Caco-2 (cell line): Measurements from ENCODE around the gene ISOC2. TPM values are rescaled to one million over a fixed set of nuclear protein-coding genes. Genes with fewer than 3 reads are reported as not detected.

Experiments used
- BruUV-seq: library from RNA; stranded (reverse); fragments of 400-500 nt; replicated peaks from 2 replicates; lab custom pipeline; 2021; lab: Mats Ljungman, UMichigan
- CTCF ChIA-PET: fragments of 300-600 bp; sonication (Branson Sonifier 250); formaldehyde crosslinking; loops from one replicate; lab custom pipeline; 2022; ENCODE audit warnings: antibody characterized with exemption; lab: Charles Lee
- POLR2A ChIA-PET: fragments of 300-600 bp; sonication (Branson Sonifier 250); formaldehyde crosslinking; loops from one replicate; lab custom pipeline; 2022; ENCODE audit warnings: antibody characterized with exemption; lab: Charles Lee
- DNase-seq, 2 experiments: peaks; one replicate each; pipeline versions ENCODE4 v3.0.0 to v3.0.0-alpha.2; 2020 to 2022
- H3K27me3 ChIP-seq: replicated peaks from 2 replicates; pipeline ENCODE4 v1.6.0; 2011; ENCODE audit warnings: low read length; ENCODE audit not compliant: control insufficient read depth, insufficient read depth
- H3K36me3 ChIP-seq: 2 replicates; pipeline ENCODE4 v1.5.1; 2011; ENCODE audit warnings: low read length; ENCODE audit not compliant: control insufficient read depth, insufficient read depth
- H3K4me1 ChIP-seq: fragments of 250-450 bp; sonication (Bioruptor Pico); 2 replicates; pipeline ENCODE4 v1.5.1; 2020; ENCODE audit warnings: mild to moderate bottlenecking
- H3K4me3 ChIP-seq: 2 replicates; pipeline ENCODE4 v1.5.1; 2011; ENCODE audit warnings: low read depth, mild to moderate bottlenecking, control low read depth, low read length
- H3K9me3 ChIP-seq: fragments of 250-450 bp; sonication (Bioruptor Pico); 2 replicates; pipeline ENCODE4 v1.5.1; 2020; ENCODE audit warnings: mild to moderate bottlenecking, moderate library complexity
- H3K27ac Mint-ChIP-seq: one replicate; pipeline ENCODE4 v1.8.0; 2022; ENCODE audit warnings: mixed read lengths; ENCODE audit not compliant: unreplicated experiment
- H3K27me3 Mint-ChIP-seq: one replicate; pipeline ENCODE4 v1.8.0; 2022; ENCODE audit warnings: mixed read lengths; ENCODE audit not compliant: insufficient read depth, unreplicated experiment
- H3K36me3 Mint-ChIP-seq: one replicate; pipeline ENCODE4 v1.8.0; 2022; ENCODE audit warnings: mild to moderate bottlenecking, mixed read lengths; ENCODE audit not compliant: insufficient read depth, unreplicated experiment
- H3K4me1 Mint-ChIP-seq: one replicate; pipeline ENCODE4 v1.8.0; 2022; ENCODE audit warnings: low read depth, mixed read lengths; ENCODE audit not compliant: unreplicated experiment
- H3K4me3 Mint-ChIP-seq: one replicate; pipeline ENCODE4 v1.8.0; 2022; ENCODE audit warnings: mild to moderate bottlenecking, moderate library complexity, mixed read lengths; ENCODE audit not compliant: unreplicated experiment
- H3K9me3 Mint-ChIP-seq: one replicate; pipeline ENCODE4 v1.8.0; 2022; ENCODE audit warnings: mixed read lengths; ENCODE audit not compliant: unreplicated experiment
- CTCF ChIP-seq, 2 experiments: fragments of 200-600 bp in 1 of 2; IDR thresholded peaks; 1 replicate in 1 of 2; 2 replicates in 1 of 2; pipeline versions ENCODE4 v1.5.1 to v1.8.0; 2011 to 2022; ENCODE audit warnings: antibody characterized with exemption in 1 of 2, control low read depth in 1 of 2, inconsistent platforms in 1 of 2, low read depth in 1 of 2, low read length in 1 of 2, mild to moderate bottlenecking in 1 of 2, moderate library complexity in 1 of 2; ENCODE audit not compliant: insufficient read depth in 1 of 2, severe bottlenecking in 1 of 2, unreplicated experiment in 1 of 2
- intact Hi-C: fragments of 100-400 bp; cut with micrococcal nuclease; formaldehyde crosslinking; loops from one replicate; pipeline ENCODE4 v1.10.0; 2022; ENCODE audit not compliant: unreplicated experiment
- total RNA-seq: library from RNA; stranded (reverse); gene quantifications from 2 replicates; pipeline ENCODE4 v1.2.3, GENCODE V29; 2022

The ISOC2 gene
- total RNA-seq, 1 experiment from 2014 or later: 40.6 TPM

- H3K27ac Mint-ChIP-seq: no peak overlapping the region
- intact Hi-C loops: loop anchor here (5.0 to 10.0 kb wide), 2 partner anchors 98 to 130 kb away; partner anchors contain the start of gene UBE2S
- DNase-seq: no peak
- no peak overlapping the region for H3K4me3 Mint-ChIP-seq
- H3K9me3 Mint-ChIP-seq: peaks cover 18% of the 10 kb centered on the region
- POLR2A ChIA-PET: no interaction called here
- H3K4me3 ChIP-seq: no peak overlapping the region
- no peaks in the 10 kb centered on the region for H3K36me3 ChIP-seq
- H3K36me3 Mint-ChIP-seq: peaks cover 20% of the 10 kb centered on the region
- H3K4me1 ChIP-seq: peaks cover 8% of the 10 kb centered on the region; the same call in 1 of the 2 replicates
- no peak for TF ChIP-seq CTCF (IDR thresholded peaks at IDR 0.05; ENCODE audit: insufficient read depth in 1 of 2, low read depth in 1 of 2, low read length in 1 of 2, severe bottlenecking in 1 of 2, unreplicated experiment in 1 of 2)
- H3K27me3 ChIP-seq: no peaks in the 10 kb centered on the region
- H3K4me1 Mint-ChIP-seq: peaks cover 18% of the 10 kb centered on the region
- H3K9me3 ChIP-seq: peaks cover 8% of the 10 kb centered on the region; the same call in 1 of the 2 replicates
- TSS peak; percentile 46 for BruUV-seq
- CTCF ChIA-PET: interaction anchor here (2.8 kb wide), 1 partner anchor 35 kb away, joined by 35 read pairs; no protein-coding TSS in a partner anchor
- peaks cover 8% of the 10 kb centered on the region for H3K27me3 Mint-ChIP-seq
Measured at GRCh38 chr19:55502197-55502952, 40.9 kb upstream of the ISOC2 start.

- POLR2A ChIA-PET: no interaction called here
- peaks cover 18% of the 10 kb centered on the region for H3K9me3 Mint-ChIP-seq
- H3K27me3 ChIP-seq: no peaks in the 10 kb centered on the region
- no peak overlapping the region for H3K4me3 Mint-ChIP-seq
- BruUV-seq: no TSS peak
- H3K4me1 Mint-ChIP-seq: peaks cover 18% of the 10 kb centered on the region
- intact Hi-C loops: loop anchor here (5.0 to 10.0 kb wide), 2 partner anchors 96 to 132 kb away; partner anchors contain the start of gene UBE2S
- CTCF ChIA-PET: no interaction called here
- H3K9me3 ChIP-seq: peaks cover 4% of the 10 kb centered on the region; the same call in 1 of the 2 replicates
- DNase-seq: no peak
- H3K27me3 Mint-ChIP-seq: peaks cover 8% of the 10 kb centered on the region
- no peak for TF ChIP-seq CTCF (IDR thresholded peaks at IDR 0.05; ENCODE audit: insufficient read depth in 1 of 2, low read depth in 1 of 2, low read length in 1 of 2, severe bottlenecking in 1 of 2, unreplicated experiment in 1 of 2)
- H3K27ac Mint-ChIP-seq: no peak overlapping the region
- peaks cover 8% of the 10 kb centered on the region; the same call in 1 of the 2 replicates for H3K4me1 ChIP-seq
- H3K36me3 ChIP-seq: no peaks in the 10 kb centered on the region
- no peak overlapping the region for H3K4me3 ChIP-seq
- H3K36me3 Mint-ChIP-seq: peaks cover 20% of the 10 kb centered on the region
Measured at GRCh38 chr19:55500368-55500952, 39.0 kb upstream of the ISOC2 start.

- no peak overlapping the region for H3K4me3 ChIP-seq
- no peak for DNase-seq
- intact Hi-C loops: no loop called here
- peaks cover 5% of the 10 kb centered on the region for H3K4me1 ChIP-seq
- POLR2A ChIA-PET: no interaction called here
- H3K4me1 Mint-ChIP-seq: peaks cover 20% of the 10 kb centered on the region
- H3K27ac Mint-ChIP-seq: no peak overlapping the region
- no TSS peak for BruUV-seq
- H3K27me3 ChIP-seq: no peaks in the 10 kb centered on the region
- no peaks in the 10 kb centered on the region for H3K9me3 ChIP-seq
- peaks cover 21% of the 10 kb centered on the region for H3K36me3 Mint-ChIP-seq
- peaks cover 14% of the 10 kb centered on the region for H3K9me3 Mint-ChIP-seq
- H3K27me3 Mint-ChIP-seq: peaks cover 3% of the 10 kb centered on the region
- CTCF ChIA-PET: interaction anchor here (1.2 kb wide), 1 partner anchor 108 kb away, joined by 6 read pairs; the partner anchor contains the start of gene ZNF865
- no peak for TF ChIP-seq CTCF (IDR thresholded peaks at IDR 0.05; ENCODE audit: insufficient read depth in 1 of 2, low read depth in 1 of 2, low read length in 1 of 2, severe bottlenecking in 1 of 2, unreplicated experiment in 1 of 2)
- no peaks in the 10 kb centered on the region for H3K36me3 ChIP-seq
- H3K4me3 Mint-ChIP-seq: no peak overlapping the region
Measured at GRCh38 chr19:55498246-55498840, 36.9 kb upstream of the ISOC2 start.
